Measurements from ENCODE around the gene SLC39A6. TPM values are rescaled to one million over a fixed set of nuclear protein-coding genes. Genes with fewer than 3 reads are reported as not detected.

Gene SLC39A6
- total RNA-seq, 1 donor from 2014 or later = 32.1 TPM

DNA sequence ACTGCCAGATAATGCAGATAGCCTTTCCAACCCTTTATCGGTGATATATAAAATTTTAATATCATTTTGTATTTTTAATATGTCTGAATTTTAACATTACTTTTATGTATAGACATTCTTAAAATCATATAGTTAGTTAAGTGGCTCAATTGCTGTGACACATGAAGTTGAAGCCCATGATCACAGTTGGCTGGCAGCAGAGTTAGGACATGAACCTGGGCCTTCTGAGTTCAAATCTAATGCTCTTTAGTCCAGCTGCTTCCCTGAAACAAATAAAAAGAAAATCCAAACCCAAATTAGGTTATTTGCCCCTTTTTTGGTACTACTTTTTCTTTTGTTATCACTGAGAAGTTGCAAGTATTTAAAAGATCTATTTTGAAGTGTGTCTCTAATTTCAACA, 6.1 kb upstream of the SLC39A6 start:
- no peaks in the 10 kb centered on the region for H3K9me3 ChIP-seq
- no peak for DNase-seq (ENCODE audit: low spot score in 2 of 2)
- TF ChIP-seq, protein P1, sequence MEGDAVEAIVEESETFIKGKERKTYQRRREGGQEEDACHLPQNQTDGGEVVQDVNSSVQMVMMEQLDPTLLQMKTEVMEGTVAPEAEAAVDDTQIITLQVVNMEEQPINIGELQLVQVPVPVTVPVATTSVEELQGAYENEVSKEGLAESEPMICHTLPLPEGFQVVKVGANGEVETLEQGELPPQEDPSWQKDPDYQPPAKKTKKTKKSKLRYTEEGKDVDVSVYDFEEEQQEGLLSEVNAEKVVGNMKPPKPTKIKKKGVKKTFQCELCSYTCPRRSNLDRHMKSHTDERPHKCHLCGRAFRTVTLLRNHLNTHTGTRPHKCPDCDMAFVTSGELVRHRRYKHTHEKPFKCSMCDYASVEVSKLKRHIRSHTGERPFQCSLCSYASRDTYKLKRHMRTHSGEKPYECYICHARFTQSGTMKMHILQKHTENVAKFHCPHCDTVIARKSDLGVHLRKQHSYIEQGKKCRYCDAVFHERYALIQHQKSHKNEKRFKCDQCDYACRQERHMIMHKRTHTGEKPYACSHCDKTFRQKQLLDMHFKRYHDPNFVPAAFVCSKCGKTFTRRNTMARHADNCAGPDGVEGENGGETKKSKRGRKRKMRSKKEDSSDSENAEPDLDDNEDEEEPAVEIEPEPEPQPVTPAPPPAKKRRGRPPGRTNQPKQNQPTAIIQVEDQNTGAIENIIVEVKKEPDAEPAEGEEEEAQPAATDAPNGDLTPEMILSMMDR (IDR thresholded peaks at IDR 0.05) = no peak
- intact Hi-C loops (cut with DNase I) = no loop called here
- peaks cover 9 to 16% of the 10 kb centered on the region in 2 donors for H3K4me1 ChIP-seq
- H3K27ac ChIP-seq = no peak overlapping the region
- H3K4me3 ChIP-seq = no peak overlapping the region
- no peaks in the 10 kb centered on the region for H3K27me3 ChIP-seq
- peaks cover 37 to 48% of the 10 kb centered on the region in 2 donors for H3K36me3 ChIP-seq

DNA sequence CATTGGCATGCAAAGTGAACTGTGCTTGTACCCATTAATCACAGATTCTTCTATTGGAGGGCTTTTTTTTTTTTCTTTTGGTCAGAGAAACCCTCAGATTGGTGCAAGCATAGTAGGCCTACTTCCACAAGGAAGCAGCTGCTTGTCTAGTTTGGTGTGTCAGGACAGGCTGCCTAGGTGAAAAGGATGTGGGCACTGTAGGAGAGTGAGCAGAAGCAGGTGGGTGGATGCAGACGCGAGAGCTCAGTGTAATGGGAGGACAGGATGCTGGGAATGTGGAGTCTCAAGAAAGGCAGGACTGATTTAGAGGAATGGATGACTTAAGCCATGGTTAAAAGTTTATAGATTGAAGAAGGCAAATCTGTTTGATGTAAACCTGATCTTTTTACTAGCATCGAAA, 3.6 kb upstream of the SLC39A6 start:
- Histone ChIP-seq H3K36me3 (peaks cover 14 to 23% of the 10 kb centered on the region in 2 donors), H3K4me3 (no peak overlapping the region), H3K27ac (no peak overlapping the region), H3K27me3 (no peaks in the 10 kb centered on the region), H3K4me1 (peaks cover 9 to 20% of the 10 kb centered on the region in 2 donors), H3K9me3 (no peaks in the 10 kb centered on the region)
- TF ChIP-seq, protein P1 (IDR thresholded peaks at IDR 0.05) = no peak
- intact Hi-C loops (cut with DNase I) = no loop called here
- no peak for DNase-seq (ENCODE audit: low spot score in 2 of 2)

DNA sequence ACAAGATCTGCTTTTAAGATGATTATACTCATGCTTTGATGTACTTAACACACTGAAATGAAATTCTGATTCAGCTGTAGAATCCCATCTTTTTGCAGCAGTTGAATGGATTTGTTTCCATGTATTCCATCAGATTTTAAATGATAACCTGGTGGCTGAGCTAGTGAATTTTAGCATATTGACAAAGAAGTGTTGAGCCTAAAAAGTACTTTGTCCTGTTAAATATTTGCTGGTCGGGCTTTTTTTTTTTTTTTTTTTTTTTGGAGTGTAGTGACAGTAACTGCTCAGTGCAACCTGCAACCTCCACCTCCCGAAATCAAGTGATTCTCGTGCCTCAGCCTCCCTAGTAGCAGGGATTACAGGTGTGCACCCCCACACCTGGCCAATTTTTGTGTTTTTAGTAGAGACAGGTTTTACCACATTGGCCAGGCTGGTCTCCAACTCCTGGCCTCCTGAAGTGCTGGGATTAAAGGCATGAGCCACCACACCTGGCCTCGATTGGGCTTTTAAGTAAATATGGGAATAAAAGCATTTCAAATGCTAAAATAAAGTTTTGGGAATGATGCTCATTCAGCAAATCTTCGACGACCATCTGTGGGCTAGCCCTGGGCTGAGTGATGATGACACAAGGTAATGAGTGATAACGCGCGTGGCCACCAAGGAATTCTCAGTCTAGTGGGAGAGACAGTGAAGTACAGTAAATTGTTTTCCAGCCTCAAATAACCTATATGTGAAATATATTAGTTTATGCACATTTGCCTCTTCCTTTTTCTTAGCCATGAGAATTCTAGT, 2.7 kb upstream of the SLC39A6 start:
- peak overlapping the region in 1 of 2 donors; percentile 76 for H3K4me3 ChIP-seq
- H3K36me3 ChIP-seq = peaks cover 9 to 14% of the 10 kb centered on the region in 2 donors
- intact Hi-C loops (cut with DNase I) = no loop called here
- H3K4me1 ChIP-seq = peaks cover 9 to 21% of the 10 kb centered on the region in 2 donors
- TF ChIP-seq, protein P1 (IDR thresholded peaks at IDR 0.05) = no peak
- no peaks in the 10 kb centered on the region for H3K27me3 ChIP-seq
- no peak for DNase-seq (ENCODE audit: low spot score in 2 of 2)
- no peaks in the 10 kb centered on the region for H3K9me3 ChIP-seq
- no peak overlapping the region for H3K27ac ChIP-seq

DNA sequence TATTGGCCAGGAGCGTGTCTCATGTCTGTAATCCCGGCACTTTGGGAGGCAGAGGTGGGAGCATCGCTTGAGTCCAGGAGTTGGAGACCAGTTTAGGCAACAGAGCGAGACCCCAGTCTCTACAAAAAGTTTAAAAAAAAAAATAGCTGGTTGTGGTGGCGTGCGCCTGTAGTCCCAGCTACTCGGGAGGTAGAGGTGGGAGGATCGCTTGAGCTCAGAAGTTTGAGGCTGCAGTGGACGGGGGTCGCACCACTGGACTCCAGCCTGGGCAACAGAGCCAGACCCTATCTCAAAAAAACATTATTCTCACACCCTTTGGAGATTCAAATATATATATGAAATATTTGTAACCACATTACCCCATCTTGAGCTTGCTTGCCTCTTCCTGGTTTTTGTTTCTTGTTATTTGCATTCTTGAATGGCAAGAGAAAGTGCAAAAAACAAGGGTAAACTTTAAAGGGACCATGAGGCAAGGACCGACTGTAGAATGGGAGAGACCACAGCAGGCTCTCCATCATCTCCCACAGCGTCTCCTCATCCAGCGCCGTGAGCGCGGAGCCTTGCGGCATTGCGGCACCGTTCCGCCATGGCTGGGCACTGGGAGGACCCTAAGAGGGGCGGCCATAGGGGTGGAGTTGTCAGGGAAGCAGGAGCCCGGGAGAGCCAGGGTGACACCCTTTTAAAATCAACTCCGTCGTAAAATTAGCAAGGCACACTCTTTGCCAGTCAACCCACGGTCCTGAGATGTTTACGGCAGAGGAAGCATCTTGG, 1.9 kb upstream of the SLC39A6 start:
- Histone ChIP-seq H3K27ac (peak overlapping the region in 1 of 2 donors; percentile 100), H3K4me1 (peaks cover 9 to 21% of the 10 kb centered on the region in 2 donors), H3K36me3 (peaks cover 2 to 6% of the 10 kb centered on the region in 2 donors), H3K9me3 (no peaks in the 10 kb centered on the region), H3K4me3 (peak overlapping the region; percentile 76 to 89), H3K27me3 (no peaks in the 10 kb centered on the region)
- intact Hi-C loops (cut with DNase I) = no loop called here
- DNase-seq (ENCODE audit: low spot score in 2 of 2) = no peak
- TF ChIP-seq, protein P1 (IDR thresholded peaks at IDR 0.05) = no peak

DNA sequence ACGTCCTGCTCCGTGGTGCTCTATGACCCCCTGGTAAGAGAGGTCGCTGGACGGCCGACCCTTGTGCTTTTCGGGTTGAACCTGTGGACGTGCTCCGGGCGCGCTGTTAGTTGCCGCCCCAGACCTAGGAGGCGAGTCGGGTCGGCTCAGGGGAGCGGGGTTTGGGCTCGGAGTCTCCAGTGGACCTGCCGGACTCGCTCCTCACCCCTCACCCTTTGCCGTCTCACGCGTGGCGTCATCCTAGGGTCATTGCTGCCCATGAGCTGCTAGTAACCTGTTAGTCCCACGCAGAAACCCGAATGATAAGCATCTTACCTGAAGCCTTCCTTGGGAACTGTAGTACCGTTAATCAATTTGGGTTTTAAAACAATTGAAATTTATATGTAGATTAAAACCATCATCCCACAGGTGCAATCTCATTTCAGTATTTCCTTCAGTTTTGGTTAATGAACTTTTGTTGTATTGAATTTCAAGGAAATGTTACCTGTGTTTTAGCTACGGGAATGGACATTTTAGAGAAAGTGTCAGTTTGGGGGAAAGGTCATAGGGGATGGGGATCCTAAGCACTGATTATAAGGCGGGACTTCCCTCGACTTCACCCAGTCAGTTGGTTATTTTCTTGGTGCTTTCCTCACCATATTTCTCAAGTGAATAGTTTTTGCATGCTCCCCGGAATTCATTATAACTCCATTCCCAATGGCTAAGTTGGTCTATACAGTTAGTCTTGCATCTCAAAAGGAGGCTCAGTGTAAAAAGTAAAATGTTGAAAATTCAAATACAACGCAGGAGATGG, 1.1 kb upstream of the SLC39A6 start:
- Histone ChIP-seq H3K27me3 (no peaks in the 10 kb centered on the region), H3K36me3 (peaks cover 0 to 2% of the 10 kb centered on the region in 2 donors), H3K27ac (peak overlapping the region; percentile 98 to 100), H3K4me3 (peak overlapping the region; percentile 76 to 89), H3K9me3 (no peaks in the 10 kb centered on the region), H3K4me1 (peaks cover 9 to 21% of the 10 kb centered on the region in 2 donors)
- intact Hi-C loops (cut with DNase I) = no loop called here
- peak in 1 of 2 donors; percentile 65 for DNase-seq (ENCODE audit: low spot score in 2 of 2)
- TF ChIP-seq, protein P1 (IDR thresholded peaks at IDR 0.05) = no peak

All from ascending aorta (tissue), 2 donors.